Fibroblast of skin of right quadriceps (primary cell): Measurements from ENCODE around the gene PFKFB2.
A peak's percentile ranks its signal among the peaks of the same experiment; 100 is the strongest.

ENCODE experiments used
- DNase-seq: peaks from one replicate; pipeline ENCODE4 v3.0.0-alpha.2; 2013

Gene PFKFB2

GRCh38 chr1:207022996-207023679, 29.9 kb upstream of the PFKFB2 start:
- no peak for DNase-seq

GRCh38 chr1:207024202-207025145, 28.6 kb upstream of the PFKFB2 start:
- no peak for DNase-seq

DNA sequence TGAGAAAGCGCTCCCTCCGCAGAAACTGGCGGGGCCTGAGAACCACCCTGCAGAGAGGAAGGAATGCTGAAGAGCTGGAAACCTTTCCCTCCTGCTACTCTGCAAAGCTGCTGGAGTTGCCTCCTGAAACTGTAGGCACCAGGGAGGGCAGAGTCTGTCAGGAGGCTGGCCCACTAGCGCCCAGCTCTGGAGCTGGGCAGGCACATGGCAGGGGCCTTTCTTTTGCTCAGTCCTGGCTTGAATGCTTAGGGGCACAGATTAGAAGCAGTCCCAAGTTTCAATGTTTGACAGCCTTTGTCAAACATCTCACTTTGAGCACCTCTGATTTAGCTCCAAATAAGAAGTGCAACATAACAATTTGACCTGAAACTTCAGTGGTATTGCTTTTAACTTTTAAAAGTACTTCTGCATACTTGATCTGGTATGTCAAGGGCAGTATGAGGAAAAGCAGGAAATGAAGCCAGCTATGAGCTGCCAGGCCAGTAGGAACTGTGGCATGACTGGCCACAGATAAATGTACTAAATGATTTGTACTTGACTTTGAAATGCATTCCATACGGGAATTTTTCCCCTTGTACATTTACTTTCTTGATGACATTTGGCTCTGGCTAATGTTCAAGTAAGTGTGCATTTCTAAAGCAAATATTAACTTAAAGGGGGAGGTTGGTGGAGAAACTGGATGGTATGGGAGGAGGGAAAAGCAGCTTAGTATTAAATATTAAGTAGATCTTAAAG, 27.8 kb upstream of the PFKFB2 start:
- peak; percentile 56 for DNase-seq

- DNase-seq: peak; percentile 26
Observed at GRCh38 chr1:207026104-207026534, 27.0 kb upstream of the PFKFB2 start.

GRCh38 chr1:207027206-207027777, 25.8 kb upstream of the PFKFB2 start:
- DNase-seq: peak; percentile 32

DNA sequence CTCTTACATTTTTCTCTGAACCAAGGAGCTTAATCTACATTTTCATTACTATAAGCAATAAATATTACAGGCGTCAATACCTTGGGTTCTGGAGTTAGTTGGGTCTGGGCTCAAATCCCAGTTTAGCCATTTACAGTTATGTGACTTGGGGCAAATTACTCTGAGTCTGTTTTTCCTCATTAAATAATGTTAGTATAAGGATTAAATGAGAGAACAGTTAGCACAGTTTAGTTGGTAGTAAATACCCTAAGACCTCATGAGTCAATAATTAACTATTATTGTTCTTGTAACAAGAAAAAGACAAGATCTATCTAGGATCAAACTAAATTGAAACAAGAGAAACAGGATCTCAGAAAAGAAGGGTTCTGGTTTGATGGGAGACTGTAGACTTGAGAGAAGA, 25.2 kb upstream of the PFKFB2 start:
- no peak for DNase-seq

GRCh38 chr1:207028884-207029650, 24.0 kb upstream of the PFKFB2 start:
- no peak for DNase-seq

DNA sequence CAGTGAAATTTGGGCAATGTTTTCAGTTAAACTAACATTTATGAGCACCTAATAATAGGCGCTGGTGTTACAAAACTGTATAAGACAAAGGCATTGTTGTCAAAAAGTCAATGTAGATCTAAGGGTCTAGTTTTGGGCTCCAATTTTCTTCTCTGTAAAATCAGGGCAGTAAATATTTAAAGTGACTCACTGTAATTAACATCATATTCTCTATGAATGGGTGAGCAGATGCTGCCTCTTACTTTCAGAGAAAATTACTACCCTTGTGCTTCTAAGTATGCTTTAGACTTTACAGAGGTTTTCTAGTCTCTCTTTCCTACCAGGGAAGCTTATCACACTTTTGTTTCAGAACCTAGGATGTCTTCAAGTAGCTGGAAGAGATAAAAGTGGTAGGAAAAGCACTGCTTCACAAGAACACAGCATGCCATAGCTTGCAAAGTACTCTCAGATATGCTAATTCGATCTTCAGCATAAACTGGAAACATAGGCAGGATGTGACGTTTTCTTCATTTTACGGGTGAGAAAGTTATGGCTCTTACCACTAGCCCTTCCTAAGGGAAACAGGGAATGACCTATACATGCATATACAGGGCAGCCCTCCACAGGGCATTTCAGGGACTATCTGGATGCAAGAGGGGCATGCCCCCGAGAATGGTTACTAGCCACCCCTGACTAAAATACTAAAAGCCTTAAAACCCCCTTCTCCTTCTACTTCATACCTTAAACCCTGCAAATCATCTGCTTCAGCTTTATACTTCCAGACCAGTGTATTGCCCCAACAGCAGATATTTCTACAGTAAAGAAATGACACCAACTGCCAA, 23.2 kb upstream of the PFKFB2 start:
- no peak for DNase-seq

DNA sequence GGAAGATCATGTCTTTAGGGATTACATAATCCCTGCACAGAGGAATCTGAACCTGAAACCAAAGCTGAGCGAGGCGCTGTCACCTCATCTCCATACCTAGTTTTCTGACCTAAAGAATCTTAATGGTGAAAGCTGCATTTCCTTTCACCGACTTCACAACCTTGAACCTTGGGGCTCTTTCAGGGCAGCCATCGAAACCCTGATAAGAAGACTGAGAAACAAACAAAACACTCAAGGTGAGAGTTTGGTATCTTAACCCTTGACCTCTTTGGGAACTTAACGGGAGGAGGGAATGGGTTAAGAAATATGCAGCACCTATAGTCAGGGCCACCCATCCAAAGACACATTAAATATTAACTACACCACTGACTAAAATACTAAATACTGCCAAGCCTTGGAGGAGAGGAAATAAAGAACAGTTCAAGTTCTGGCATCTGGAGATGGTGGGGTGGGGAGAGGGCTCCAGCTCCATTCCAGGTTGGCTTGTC, 22.5 kb upstream of the PFKFB2 start:
- no peak for DNase-seq

DNA sequence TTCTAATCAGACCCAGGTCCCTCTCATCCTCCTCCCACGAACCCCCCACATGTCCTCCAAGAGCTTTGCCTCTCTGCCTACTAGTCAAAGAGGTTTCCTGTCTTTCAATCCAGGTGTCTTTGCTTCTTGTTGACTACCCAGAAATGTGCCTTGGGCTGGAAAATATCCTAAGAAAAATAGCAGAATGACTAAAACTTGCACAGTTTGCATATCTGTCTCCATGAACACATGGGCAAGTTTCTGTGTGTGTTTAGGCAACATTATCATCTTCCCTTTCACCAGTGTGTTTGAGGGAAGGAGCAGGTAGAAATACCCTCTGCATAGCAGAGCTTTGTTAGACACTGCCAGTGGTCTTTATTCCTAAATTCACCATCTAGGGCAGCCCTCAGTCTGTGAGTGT, 22.1 kb upstream of the PFKFB2 start:
- DNase-seq: no peak

GRCh38 chr1:207031632-207032264, 21.3 kb upstream of the PFKFB2 start:
- no peak for DNase-seq

DNA sequence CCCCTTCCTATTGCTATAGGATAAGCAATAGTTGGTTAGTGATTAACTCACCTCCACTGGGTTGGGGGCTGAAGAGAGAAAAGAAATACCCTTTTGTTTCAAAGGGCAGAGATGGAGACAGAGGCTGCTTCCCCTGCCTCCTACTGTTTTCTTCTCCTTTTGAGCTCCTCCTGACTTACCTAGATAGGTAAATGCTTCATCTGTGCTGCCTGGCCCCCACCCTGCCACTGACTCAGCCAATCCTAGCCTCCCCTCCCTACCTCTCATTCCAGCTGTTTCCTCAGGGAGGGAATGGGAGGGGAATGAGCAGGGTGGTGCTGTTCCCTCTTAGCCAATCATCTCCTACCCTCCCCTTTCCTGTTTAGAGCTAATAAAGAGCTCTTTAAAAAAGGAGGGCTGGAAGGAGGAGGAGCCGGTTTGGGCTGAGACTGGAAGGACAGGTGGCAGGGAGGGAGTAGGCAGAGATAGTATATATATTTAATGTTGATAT, 20.5 kb upstream of the PFKFB2 start, which contains the start of gene C1orf116:
TSS of gene C1orf116 (minus strand) at position 229 of the 490 bp plus-strand sequence. CDS start 5,158 bp downstream, outside the sequence.
- no peak for DNase-seq

GRCh38 chr1:207033302-207033701, 19.8 kb upstream of the PFKFB2 start:
- DNase-seq: no peak

DNA sequence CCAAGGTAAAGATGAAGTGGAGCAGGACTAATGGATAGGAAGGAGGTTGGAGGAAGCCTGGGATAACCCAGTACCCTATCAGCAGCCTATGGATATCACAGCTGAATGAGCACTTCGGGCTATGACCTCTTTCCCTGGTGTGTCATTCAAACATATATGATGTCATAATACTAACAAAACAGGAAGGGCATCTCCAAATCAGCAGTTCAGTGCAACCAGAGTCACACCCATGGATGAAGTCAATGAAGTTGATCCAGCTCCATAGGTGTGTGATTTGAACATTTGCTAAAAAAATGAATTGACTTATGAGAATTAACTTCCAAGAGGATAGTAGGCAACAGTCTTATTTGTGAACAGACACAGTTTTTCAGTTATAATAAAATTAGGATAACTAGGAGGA, 18.9 kb upstream of the PFKFB2 start:
- no peak for DNase-seq

DNA sequence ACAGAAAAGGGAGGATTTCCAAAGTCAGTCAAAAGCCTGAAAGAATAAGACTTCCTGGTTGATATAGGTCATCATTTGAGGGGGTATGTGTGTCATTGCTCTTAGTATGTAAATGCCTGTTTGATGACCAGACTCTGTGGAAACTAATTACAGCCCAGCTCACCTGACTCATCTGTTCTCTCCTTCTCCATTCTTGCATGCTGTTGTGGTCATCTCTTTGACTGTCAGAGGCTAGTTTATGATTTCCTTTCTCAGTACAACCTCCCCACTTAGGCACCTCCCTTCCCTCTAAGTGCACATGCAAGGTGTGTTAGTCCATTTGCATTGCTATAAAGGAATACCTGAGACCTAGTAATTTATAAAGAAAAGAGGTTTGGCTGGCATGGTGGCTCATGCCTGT, 18.1 kb upstream of the PFKFB2 start:
- DNase-seq: peak; percentile 78

- DNase-seq: peak; percentile 19
Observed at GRCh38 chr1:207035877-207036551, 17.1 kb upstream of the PFKFB2 start.

GRCh38 chr1:207036865-207037264, 16.2 kb upstream of the PFKFB2 start:
- DNase-seq: no peak

DNA sequence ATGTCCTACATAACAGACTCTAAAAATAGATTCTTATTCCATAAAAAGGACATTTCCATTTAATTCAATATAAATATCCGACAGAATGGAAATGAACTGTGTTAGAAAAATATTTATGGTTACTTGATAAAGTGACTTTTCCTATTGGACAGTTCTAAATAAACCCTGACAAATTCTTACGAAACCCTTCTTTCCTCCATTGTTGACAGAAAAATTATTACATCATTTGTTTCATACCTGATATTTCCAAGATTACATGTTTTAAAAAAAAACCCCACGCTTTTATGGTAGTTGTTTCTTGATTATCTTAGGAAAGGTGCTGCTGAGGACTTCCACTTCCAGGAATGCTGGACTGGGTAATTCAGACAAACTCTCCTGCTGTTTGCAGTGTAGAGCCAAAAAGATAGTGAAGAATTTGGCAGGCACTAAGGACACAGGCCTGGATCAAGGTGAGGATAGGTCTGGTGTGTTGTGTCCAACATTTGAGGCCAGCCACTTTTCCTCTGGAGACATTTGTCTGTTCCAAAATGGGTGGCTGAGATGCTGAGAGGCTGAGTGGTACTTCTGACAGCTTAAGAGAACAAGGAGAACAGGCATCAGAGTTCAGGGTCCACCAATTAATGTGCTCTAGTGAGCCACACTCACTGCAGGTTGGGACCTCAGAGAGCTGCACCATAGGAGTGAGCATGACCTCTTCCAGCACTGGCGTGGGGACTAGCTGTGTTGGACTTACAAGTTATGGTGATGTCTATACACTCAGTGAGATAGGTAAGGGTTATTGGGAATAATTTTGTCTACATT, 13.5 kb upstream of the PFKFB2 start:
- no peak for DNase-seq

- peak; percentile 65 for DNase-seq
Observed at GRCh38 chr1:207040181-207040533, 12.9 kb upstream of the PFKFB2 start.
